Coronary artery (tissue), 2 donors: ENCODE results near the gene OSBPL2.

ENCODE experiments used
- DNase-seq: peaks from one replicate; pipeline ENCODE4 v3.0.0-alpha.2; 2017; ENCODE audit warnings: low spot score
- H3K27ac ChIP-seq, 2 donors: fragments of 200-600 bp; sonication (generic); one replicate each; pipeline ENCODE4 v1.5.1; 2016 to 2019
- H3K4me3 ChIP-seq: fragments of 200-600 bp; sonication (generic); 2 replicates; pipeline ENCODE4 v1.5.1; 2016; ENCODE audit warnings: mild to moderate bottlenecking, moderate library complexity
- CTCF ChIP-seq: fragments of 200-600 bp; sonication (generic); IDR thresholded peaks from one replicate; pipeline ENCODE4 v1.5.1; 2019; ENCODE audit warnings: antibody characterized with exemption

OSBPL2 gene

GRCh38 chr20:62224113-62224855, 14.0 kb upstream of the OSBPL2 start:
- TF ChIP-seq CTCF: no peak
- Histone ChIP-seq H3K4me3 (no peak overlapping the region), H3K27ac (no peak overlapping the region)
- no peak for DNase-seq

DNA sequence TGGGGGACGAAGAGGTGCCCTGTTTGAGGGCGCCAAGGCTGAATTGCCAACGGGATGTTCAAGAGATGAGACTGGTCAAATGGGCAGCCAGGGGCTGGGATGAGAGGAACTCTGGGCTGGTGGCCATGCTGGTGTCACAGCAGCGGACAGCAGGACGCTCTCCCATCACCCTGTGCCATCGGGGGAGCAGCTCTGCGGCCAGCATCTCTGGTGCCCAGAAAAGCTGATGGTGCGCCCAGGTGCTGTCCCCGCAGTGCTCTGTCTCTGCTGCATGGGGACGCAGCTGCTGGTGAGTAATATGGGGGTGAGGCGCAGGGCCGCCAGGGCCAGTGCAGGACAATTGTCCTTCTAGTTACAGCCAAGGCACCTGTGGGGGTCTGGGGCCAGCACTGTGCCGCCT, 13.3 kb upstream of the OSBPL2 start:
- Histone ChIP-seq H3K27ac (no peak overlapping the region), H3K4me3 (no peak overlapping the region)
- no peak for TF ChIP-seq CTCF
- DNase-seq: no peak

DNA sequence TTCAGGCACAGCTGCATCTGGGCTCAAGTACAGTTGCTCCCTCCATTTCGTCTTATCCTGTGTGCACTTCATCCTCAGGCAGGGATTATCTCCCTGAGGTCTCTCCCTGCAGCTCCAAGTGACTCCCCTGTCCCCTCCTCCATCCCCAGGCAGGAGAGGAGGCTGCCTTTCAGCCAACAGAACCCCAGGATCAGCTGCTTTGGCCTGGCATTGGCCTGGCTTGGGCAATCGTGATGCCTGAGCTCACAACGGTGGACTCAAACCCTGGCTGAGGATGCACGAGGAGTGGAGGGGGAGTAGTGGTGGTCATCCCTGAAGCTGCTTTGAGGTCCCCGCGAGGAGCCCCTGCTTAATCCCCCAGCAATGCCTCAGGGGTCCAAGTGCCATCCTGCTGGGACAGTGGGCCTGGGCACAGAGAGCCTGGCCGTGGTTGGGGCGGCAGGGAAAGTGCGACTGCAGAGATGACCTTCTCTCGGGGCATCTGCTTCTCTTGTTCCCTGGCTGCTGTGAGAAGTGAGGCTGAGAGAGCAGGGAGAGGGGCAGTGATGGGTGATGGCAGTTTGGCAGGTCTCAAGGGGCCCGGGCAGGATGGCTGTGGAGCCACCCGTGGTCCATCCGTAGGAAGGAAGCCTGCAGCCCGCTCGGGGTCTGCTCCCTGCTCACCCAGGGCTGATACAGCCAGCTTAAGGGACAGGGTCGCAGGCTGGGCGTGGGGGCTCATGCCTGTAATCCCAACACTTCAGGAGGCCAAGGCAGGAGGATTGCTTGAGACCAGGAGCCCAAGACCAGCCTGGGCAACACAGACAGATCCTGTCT, 12.3 kb upstream of the OSBPL2 start:
- no peak for TF ChIP-seq CTCF
- Histone ChIP-seq H3K27ac (no peak overlapping the region), H3K4me3 (no peak overlapping the region)
- no peak for DNase-seq

DNA sequence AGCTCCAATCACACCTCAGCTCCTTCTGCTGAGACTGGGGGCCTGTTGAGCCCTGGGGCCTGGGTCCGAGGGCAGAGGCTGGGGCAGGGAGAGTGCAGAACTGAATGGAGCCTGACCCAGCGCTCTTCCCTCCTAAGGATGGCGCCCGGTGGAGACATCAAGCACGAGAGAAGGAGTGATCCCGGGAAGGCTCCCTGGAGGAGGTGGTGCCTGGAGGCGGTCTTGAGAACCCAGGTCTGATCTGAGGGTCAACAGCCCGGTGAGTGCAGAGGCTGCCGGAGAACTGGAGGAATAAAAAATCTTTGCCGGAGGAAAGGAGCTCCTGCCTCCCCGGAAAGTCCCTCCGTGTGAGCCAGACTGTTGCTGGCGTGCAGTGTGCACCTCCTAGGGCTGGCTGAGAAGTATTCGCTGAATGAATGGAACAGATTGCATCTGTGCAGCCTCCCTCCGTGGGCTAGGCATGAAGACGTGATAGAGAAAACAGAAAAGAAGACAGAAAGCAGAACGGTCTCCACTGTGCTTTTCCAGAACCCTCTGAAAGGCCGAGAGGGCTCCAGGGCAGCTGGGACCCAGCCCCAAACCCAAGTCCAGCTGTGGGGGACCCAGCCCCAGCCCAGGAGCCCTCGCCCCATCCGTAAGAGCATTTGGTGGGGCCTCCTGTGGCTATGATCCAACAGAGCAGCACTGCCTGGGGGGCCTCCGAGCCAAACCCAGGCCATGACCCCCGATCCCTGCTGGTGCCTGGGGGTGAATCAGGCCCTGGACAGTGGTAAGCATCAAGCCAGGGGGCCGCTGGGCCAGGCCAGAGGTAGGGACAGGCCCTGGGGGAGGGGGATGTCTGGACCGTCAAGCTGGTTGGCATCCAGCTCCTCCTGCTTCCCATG, 11.4 kb upstream of the OSBPL2 start:
- H3K27ac ChIP-seq: no peak overlapping the region
- H3K4me3 ChIP-seq: no peak overlapping the region
- no peak for DNase-seq
- no peak for TF ChIP-seq CTCF

- Histone ChIP-seq H3K27ac (no peak overlapping the region), H3K4me3 (no peak overlapping the region)
- DNase-seq: no peak
- no peak for TF ChIP-seq CTCF
Observed at GRCh38 chr20:62227591-62227976, 10.7 kb upstream of the OSBPL2 start.

DNA sequence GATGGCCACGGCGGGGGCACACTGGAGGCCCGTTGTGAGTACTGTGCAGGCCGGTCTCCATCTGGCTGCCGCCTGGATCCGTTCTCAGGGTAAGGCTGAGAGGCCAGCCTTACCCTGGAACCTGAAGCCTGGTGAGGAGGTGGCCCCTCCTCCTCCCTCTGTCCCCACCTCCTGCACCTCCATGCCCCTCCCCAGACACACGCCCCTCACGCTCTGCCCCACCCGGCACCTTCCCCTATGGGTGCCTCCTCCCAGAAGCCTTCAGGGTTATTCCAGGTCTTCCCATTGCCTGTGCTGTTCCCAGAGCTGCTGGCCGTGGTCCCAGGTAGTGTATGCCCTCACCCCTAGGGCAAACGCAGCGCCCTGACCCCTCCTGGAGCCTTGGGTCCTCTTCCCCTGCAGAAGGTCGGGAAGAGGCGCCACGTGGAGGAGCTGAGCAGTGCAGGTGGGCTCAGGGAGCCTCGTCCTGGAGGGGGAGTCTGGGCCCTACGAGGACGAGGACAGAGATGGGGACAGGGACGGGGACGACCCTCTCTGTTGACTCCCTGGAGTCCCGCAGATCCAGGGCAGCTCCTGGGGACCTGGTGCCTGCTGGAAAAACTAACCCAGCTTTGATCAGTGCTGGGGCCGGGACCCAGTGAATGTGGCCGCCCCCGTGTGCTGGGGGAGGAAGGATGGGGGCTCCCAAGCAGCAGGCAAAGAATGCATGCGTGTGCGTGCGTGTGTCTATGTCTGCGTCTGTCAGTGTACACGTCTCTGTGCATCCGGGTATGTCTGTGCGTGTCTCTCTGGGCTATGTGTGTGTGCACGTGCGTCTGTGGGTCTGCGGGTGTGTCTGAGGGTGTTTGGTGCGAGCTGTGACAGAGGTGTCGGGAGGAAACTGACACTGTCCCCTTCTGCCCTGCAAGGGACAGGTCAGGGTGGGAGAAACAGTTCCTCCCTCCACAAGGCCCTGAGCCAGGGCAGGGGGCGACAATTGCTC, 10.1 kb upstream of the OSBPL2 start:
- TF ChIP-seq CTCF: no peak
- no peak for DNase-seq
- Histone ChIP-seq H3K4me3 (no peak overlapping the region), H3K27ac (no peak overlapping the region)
